H9 (cell line): Measurements from ENCODE around the gene PARP6. TPM values are rescaled to one million over a fixed set of nuclear protein-coding genes. Genes with fewer than 3 reads are reported as not detected.

Source experiments
- DNase-seq: peaks from one replicate; pipeline ENCODE4 v3.0.0-alpha.2; 2017
- H2AFZ ChIP-seq: one replicate; pipeline ENCODE4 v1.6.1; 2013; ENCODE audit warnings: mild to moderate bottlenecking, low read length, control low read depth, moderate library complexity
- H2AK5ac ChIP-seq: 2 replicates; pipeline ENCODE4 v1.6.1; 2013; ENCODE audit warnings: low read length, control low read depth, mixed read lengths; ENCODE audit not compliant: insufficient read length
- H2BK120ac ChIP-seq: one replicate; pipeline ENCODE4 v1.6.1; 2013; ENCODE audit warnings: low read depth, mild to moderate bottlenecking, low read length, control low read depth, inconsistent platforms; ENCODE audit not compliant: poor library complexity, severe bottlenecking
- H2BK12ac ChIP-seq: 2 replicates; pipeline ENCODE4 v1.6.1; 2013; ENCODE audit warnings: low read length, control low read depth, mixed read lengths, low read depth; ENCODE audit not compliant: insufficient read length
- H2BK15ac ChIP-seq: 2 replicates; pipeline ENCODE4 v1.6.1; 2013; ENCODE audit warnings: low read depth, low read length, control low read depth
- H2BK20ac ChIP-seq: one replicate; pipeline ENCODE4 v1.6.1; 2013; ENCODE audit warnings: low read depth, mild to moderate bottlenecking, low read length, control low read depth, inconsistent platforms; ENCODE audit not compliant: poor library complexity, severe bottlenecking
- H2BK5ac ChIP-seq: 2 replicates; pipeline ENCODE4 v1.6.1; 2013; ENCODE audit warnings: low read length, control low read depth, mixed read lengths; ENCODE audit not compliant: insufficient read length
- H3K14ac ChIP-seq: 2 replicates; pipeline ENCODE4 v1.6.1; 2013; ENCODE audit warnings: low read length, control low read depth; ENCODE audit not compliant: insufficient read depth
- H3K18ac ChIP-seq: 2 replicates; pipeline ENCODE4 v1.6.1; 2013; ENCODE audit warnings: low read depth, mild to moderate bottlenecking, mixed read lengths, low read length, control low read depth; ENCODE audit not compliant: insufficient read length
- H3K23ac ChIP-seq: 2 replicates; pipeline ENCODE4 v1.6.1; 2013; ENCODE audit warnings: low read length, control low read depth, mixed read lengths, low read depth; ENCODE audit not compliant: insufficient read length
- H3K23me2 ChIP-seq: 2 replicates; pipeline ENCODE4 v1.6.1; 2013; ENCODE audit warnings: low read depth, mild to moderate bottlenecking, mixed read lengths, low read length, control low read depth; ENCODE audit not compliant: insufficient read length, poor library complexity, severe bottlenecking
- H3K27ac ChIP-seq: 2 replicates; pipeline ENCODE4 v1.5.1; 2013; ENCODE audit warnings: low read length, control low read depth, mixed read lengths, low read depth; ENCODE audit not compliant: insufficient read length
- H3K27me3 ChIP-seq: 2 replicates; pipeline ENCODE4 v1.6.1; 2013; ENCODE audit warnings: low read length, control low read depth, inconsistent platforms; ENCODE audit not compliant: insufficient read depth
- H3K4ac ChIP-seq: 2 replicates; pipeline ENCODE4 v1.6.1; 2013; ENCODE audit warnings: low read depth, mild to moderate bottlenecking, control low read depth, inconsistent platforms, low read length, moderate library complexity
- H3K4me1 ChIP-seq: 2 replicates; pipeline ENCODE4 v1.6.1; 2013; ENCODE audit warnings: low read length, control low read depth, inconsistent platforms; ENCODE audit not compliant: insufficient read depth
- H3K4me2 ChIP-seq: 2 replicates; pipeline ENCODE4 v1.6.1; 2013; ENCODE audit warnings: low read length, control low read depth, mixed read lengths; ENCODE audit not compliant: insufficient read length, insufficient read depth
- H3K56ac ChIP-seq: 2 replicates; pipeline ENCODE4 v1.6.1; 2013; ENCODE audit warnings: low read depth, mild to moderate bottlenecking, mixed read lengths, low read length, control low read depth; ENCODE audit not compliant: insufficient read length
- H3K79me1 ChIP-seq: 2 replicates; pipeline ENCODE4 v1.6.1; 2013; ENCODE audit warnings: low read depth, mild to moderate bottlenecking, moderate library complexity, low read length, control low read depth, inconsistent platforms; ENCODE audit not compliant: insufficient read depth, poor library complexity, severe bottlenecking
- H3K79me2 ChIP-seq: 2 replicates; pipeline ENCODE4 v1.6.1; 2013; ENCODE audit warnings: low read length, control low read depth, inconsistent platforms; ENCODE audit not compliant: insufficient read depth
- H3K9ac ChIP-seq: 2 replicates; pipeline ENCODE4 v1.6.1; 2013; ENCODE audit warnings: low read length, control low read depth, mixed read lengths; ENCODE audit not compliant: insufficient read length; ENCODE audit errors: extremely low read depth
- H3K9me3 ChIP-seq: one replicate; pipeline ENCODE4 v1.6.1; 2013; ENCODE audit warnings: low read depth, low read length, inconsistent platforms; ENCODE audit not compliant: control insufficient read depth
- H3T11ph ChIP-seq: one replicate; pipeline ENCODE4 v1.6.1; 2013; ENCODE audit warnings: mild to moderate bottlenecking, low read length, control low read depth, inconsistent platforms
- H4K20me1 ChIP-seq: one replicate; pipeline ENCODE4 v1.6.1; 2013; ENCODE audit not compliant: control insufficient read depth, insufficient read length, insufficient read depth
- H4K5ac ChIP-seq: 2 replicates; pipeline ENCODE4 v1.6.1; 2013; ENCODE audit warnings: low read depth, mild to moderate bottlenecking, mixed read lengths, low read length, control low read depth; ENCODE audit not compliant: insufficient read length
- H4K8ac ChIP-seq: replicated peaks from 2 replicates; pipeline ENCODE4 v1.6.1; 2013; ENCODE audit warnings: low read length, control low read depth, mixed read lengths, low read depth; ENCODE audit not compliant: insufficient read length
- H4K91ac ChIP-seq: 2 replicates; pipeline ENCODE4 v1.6.1; 2013; ENCODE audit warnings: low read depth, mild to moderate bottlenecking, moderate library complexity, mixed read lengths, low read length, control low read depth; ENCODE audit not compliant: insufficient read length
- H3K27ac Mint-ChIP-seq, 3 experiments: 2 replicates in 2 of 3; 3 replicates in 1 of 3; pipeline ENCODE4 v1.8.0; 2020 to 2021; ENCODE audit warnings: mixed read lengths in 3 of 3, mild to moderate bottlenecking in 1 of 3, moderate library complexity in 1 of 3
- H3K27me3 Mint-ChIP-seq: 2 replicates; pipeline ENCODE4 v1.8.0; 2021; ENCODE audit warnings: low read depth, mild to moderate bottlenecking, moderate library complexity, mixed read lengths
- H3K36me3 Mint-ChIP-seq, 3 experiments: 2 replicates in 2 of 3; 3 replicates in 1 of 3; pipeline ENCODE4 v1.8.0; 2020 to 2021; ENCODE audit warnings: low read depth in 3 of 3, mixed read lengths in 3 of 3; ENCODE audit not compliant: insufficient read depth in 1 of 3
- H3K4me1 Mint-ChIP-seq, 2 experiments: 2 replicates each; pipeline ENCODE4 v1.8.0; 2020; ENCODE audit warnings: mixed read lengths in 2 of 2
- H3K4me3 Mint-ChIP-seq, 2 experiments: 2 replicates in 1 of 2; 3 replicates in 1 of 2; pipeline ENCODE4 v1.8.0; 2020 to 2021; ENCODE audit warnings: mild to moderate bottlenecking in 2 of 2, mixed read lengths in 2 of 2, moderate library complexity in 1 of 2
- H3K9me3 Mint-ChIP-seq, 2 experiments: 2 replicates in 1 of 2; 3 replicates in 1 of 2; pipeline ENCODE4 v1.8.0; 2020; ENCODE audit warnings: mild to moderate bottlenecking in 2 of 2, mixed read lengths in 2 of 2, moderate library complexity in 1 of 2
- WGBS: extraction: QIAGEN DNeasy Blood & Tissue Kit; methylation state at CpG from one replicate; pipeline ENCODE4 v1.1.7; 2013; ENCODE audit warnings: missing lambda C conversion rate, low lambda C conversion rate, mixed read lengths; ENCODE audit not compliant: insufficient read length; ENCODE audit errors: extremely low coverage; 5-methylcytosine and 5-hydroxymethylcytosine counted together
- total RNA-seq: library from RNA; stranded (reverse); gene quantifications from 2 replicates; pipeline ENCODE4 v1.2.1, GENCODE V29; 2021
- TF ChIP-seq, protein P1 (sequence below): fragments of 200-600 bp; sonication (generic); conservative IDR thresholded peaks from 3 replicates; pipeline ENCODE4 v1.8.0; 2021; ENCODE audit warnings: antibody characterized with exemption, mild to moderate bottlenecking

PARP6 gene
- total RNA-seq, 1 experiment from 2014 or later, result 54.4 TPM

DNA sequence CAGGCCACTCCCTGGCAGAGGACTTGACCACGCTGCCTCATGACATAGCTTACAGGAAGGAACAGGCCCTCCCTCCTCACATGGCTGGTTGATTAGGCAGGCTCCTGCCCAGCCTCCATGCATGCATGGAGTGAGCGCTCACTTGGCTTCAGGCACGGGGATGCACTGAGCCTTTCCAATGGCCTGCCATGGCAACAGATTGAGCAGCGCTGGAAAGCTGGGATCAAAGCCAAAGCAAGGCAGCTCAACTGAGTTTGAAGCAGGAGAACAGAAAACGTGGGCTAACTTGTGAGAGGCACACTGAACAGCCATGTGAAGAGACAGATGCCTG, 68.9 kb downstream of the PARP6 start:
- no peaks in the 10 kb centered on the region for H3K79me2 ChIP-seq
- no peak overlapping the region for H3K27ac ChIP-seq
- no peaks in the 10 kb centered on the region for H3K27me3 Mint-ChIP-seq

More for the DNA sequence above, 68.9 kb downstream of the PARP6 start:
- no peak overlapping the region for H3K56ac ChIP-seq
- no peak overlapping the region for H3K4me2 ChIP-seq
- H2BK15ac ChIP-seq, result no peak overlapping the region
- no peak overlapping the region for H3K18ac ChIP-seq
- Mint-ChIP-seq H3K27ac (peak overlapping the region in 1 of 3 experiments; percentile 90; a peak in 1 of 7 replicates), H3K9me3 (no peaks in the 10 kb centered on the region), H3K4me3 (no peak overlapping the region), H3K36me3 (peaks cover 61 to 99% (median 96%) of the 10 kb centered on the region in 3 experiments), H3K4me1 (no peaks in the 10 kb centered on the region)
- no peak overlapping the region for H2BK12ac ChIP-seq
- no peak overlapping the region for H3T11ph ChIP-seq
- no peaks in the 10 kb centered on the region for H3K79me1 ChIP-seq
- no peak overlapping the region for H3K23ac ChIP-seq
- H2BK120ac ChIP-seq, result no peak overlapping the region
- WGBS, result no CpG with 5 or more reads among the region's 5 CpGs
- H4K20me1 ChIP-seq, result no peaks in the 10 kb centered on the region
- H3K4me1 ChIP-seq, result no peaks in the 10 kb centered on the region
- TF ChIP-seq, protein P1, sequence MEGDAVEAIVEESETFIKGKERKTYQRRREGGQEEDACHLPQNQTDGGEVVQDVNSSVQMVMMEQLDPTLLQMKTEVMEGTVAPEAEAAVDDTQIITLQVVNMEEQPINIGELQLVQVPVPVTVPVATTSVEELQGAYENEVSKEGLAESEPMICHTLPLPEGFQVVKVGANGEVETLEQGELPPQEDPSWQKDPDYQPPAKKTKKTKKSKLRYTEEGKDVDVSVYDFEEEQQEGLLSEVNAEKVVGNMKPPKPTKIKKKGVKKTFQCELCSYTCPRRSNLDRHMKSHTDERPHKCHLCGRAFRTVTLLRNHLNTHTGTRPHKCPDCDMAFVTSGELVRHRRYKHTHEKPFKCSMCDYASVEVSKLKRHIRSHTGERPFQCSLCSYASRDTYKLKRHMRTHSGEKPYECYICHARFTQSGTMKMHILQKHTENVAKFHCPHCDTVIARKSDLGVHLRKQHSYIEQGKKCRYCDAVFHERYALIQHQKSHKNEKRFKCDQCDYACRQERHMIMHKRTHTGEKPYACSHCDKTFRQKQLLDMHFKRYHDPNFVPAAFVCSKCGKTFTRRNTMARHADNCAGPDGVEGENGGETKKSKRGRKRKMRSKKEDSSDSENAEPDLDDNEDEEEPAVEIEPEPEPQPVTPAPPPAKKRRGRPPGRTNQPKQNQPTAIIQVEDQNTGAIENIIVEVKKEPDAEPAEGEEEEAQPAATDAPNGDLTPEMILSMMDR, result no peak
- no peak overlapping the region for H3K14ac ChIP-seq
- no peak overlapping the region for H2BK5ac ChIP-seq
- H3K9me3 ChIP-seq, result no peaks in the 10 kb centered on the region
- H2AFZ ChIP-seq, result no peak overlapping the region
- no peak overlapping the region for H2AK5ac ChIP-seq
- H3K23me2 ChIP-seq, result no peaks in the 10 kb centered on the region
- no peak overlapping the region for H3K9ac ChIP-seq
- no peak overlapping the region for H4K8ac ChIP-seq
- H4K5ac ChIP-seq, result no peak overlapping the region
- H4K91ac ChIP-seq, result no peak overlapping the region
- no peak for DNase-seq
- H3K27me3 ChIP-seq, result no peaks in the 10 kb centered on the region
- H3K4ac ChIP-seq, result no peak overlapping the region
- no peak overlapping the region for H2BK20ac ChIP-seq
